ENCODE measurements around the gene PRAC1. TPM values are rescaled to one million over a fixed set of nuclear protein-coding genes. Genes with fewer than 3 reads are reported as not detected.
A peak's percentile ranks its signal among the peaks of the same experiment; 100 is the strongest.

Gene PRAC1
- not detected for total RNA-seq

GRCh38 chr17:48722201-48722907 lies at the start of gene PRAC1:
Gene PRAC1, minus strand, starts transcription at chr17:48722518. Its CDS starts 126 bp downstream, at chr17:48722392.
- ATAC-seq, result no peak
- no peak for DNase-seq (ENCODE audit: low spot score)

GRCh38 chr17:48770954-48771353 lies 48.6 kb upstream of the PRAC1 start:
- DNase-seq (ENCODE audit: low spot score), result no peak

GRCh38 chr17:48769009-48769675 lies 46.8 kb upstream of the PRAC1 start:
- DNase-seq (ENCODE audit: low spot score) (no peak), ATAC-seq (no peak)

More at GRCh38 chr17:48770954-48771353, 48.6 kb upstream of the PRAC1 start:
- no peak for ATAC-seq

GRCh38 chr17:48767263-48767774 lies 45.0 kb upstream of the PRAC1 start:
- no peak for DNase-seq (ENCODE audit: low spot score)
- no peak for ATAC-seq

GRCh38 chr17:48761114-48761513 lies 38.8 kb upstream of the PRAC1 start:
- ATAC-seq (no peak), DNase-seq (ENCODE audit: low spot score) (no peak)

GRCh38 chr17:48760411-48760810 lies 38.1 kb upstream of the PRAC1 start:
- DNase-seq (ENCODE audit: low spot score) (no peak), ATAC-seq (peak; percentile 43)

- no peak for ATAC-seq
- no peak for DNase-seq (ENCODE audit: low spot score)
These were observed 37.0 kb upstream of the PRAC1 start for GRCh38 chr17:48759288-48759687.

GRCh38 chr17:48757524-48757961 lies 35.2 kb upstream of the PRAC1 start:
- DNase-seq (ENCODE audit: low spot score) (no peak), ATAC-seq (no peak)

GRCh38 chr17:48756830-48757251 lies 34.5 kb upstream of the PRAC1 start:
- ATAC-seq, result no peak
- DNase-seq (ENCODE audit: low spot score), result no peak

GRCh38 chr17:48755356-48755755 lies 33.0 kb upstream of the PRAC1 start:
- ATAC-seq (no peak), DNase-seq (ENCODE audit: low spot score) (no peak)

GRCh38 chr17:48754500-48755261 lies 32.4 kb upstream of the PRAC1 start:
- no peak for DNase-seq (ENCODE audit: low spot score)
- no peak for ATAC-seq

GRCh38 chr17:48753794-48754499 lies 31.6 kb upstream of the PRAC1 start:
- ATAC-seq, result no peak
- DNase-seq (ENCODE audit: low spot score), result no peak

- ATAC-seq (no peak), DNase-seq (ENCODE audit: low spot score) (no peak)
These were observed 30.3 kb upstream of the PRAC1 start for GRCh38 chr17:48752399-48753288.

GRCh38 chr17:48751733-48752398 lies 29.5 kb upstream of the PRAC1 start:
- ATAC-seq (no peak), DNase-seq (ENCODE audit: low spot score) (no peak)

- DNase-seq (ENCODE audit: low spot score) (no peak), ATAC-seq (no peak)
These were observed 28.9 kb upstream of the PRAC1 start for GRCh38 chr17:48751172-48751571.

GRCh38 chr17:48749621-48750553 lies 27.6 kb upstream of the PRAC1 start:
- DNase-seq (ENCODE audit: low spot score), result no peak
- no peak for ATAC-seq

- no peak for ATAC-seq
- no peak for DNase-seq (ENCODE audit: low spot score)
These were observed 26.6 kb upstream of the PRAC1 start for GRCh38 chr17:48748718-48749566.

Measured in left lobe of liver (tissue), 2 donors.